ENCODE results near the gene HLA-A. TPM values are rescaled to one million over a fixed set of nuclear protein-coding genes. Genes with fewer than 3 reads are reported as not detected.

HLA-A gene
- total RNA-seq, 1 experiment from 2014 or later = 251 TPM

GRCh38 chr6:29982097-29982496 is 39.8 kb downstream of the HLA-A start:
- ChIA-PET RAD21 (ENCODE audit: low non-redundant PET in 1 of 2, low total read pairs in 2 of 2, uncharacterized antibody in 2 of 2, unreplicated experiment in 2 of 2) (no interaction called here), POLR2A (no interaction called here), CTCF (no interaction called here)
- Histone ChIP-seq H3K4me1 (ENCODE audit: control insufficient read depth in 1 of 2, insufficient read depth in 2 of 2, low read length in 2 of 2) (peaks cover 7% of the 10 kb centered on the region in 2 experiments), H3K9ac (ENCODE audit: low read length) (no peak overlapping the region), H2AFZ (ENCODE audit: low read depth, low read length, poor library complexity, severe bottlenecking) (no peak overlapping the region), H3K79me2 (ENCODE audit: insufficient read depth, low read length) (no peaks in the 10 kb centered on the region), H4K20me1 (ENCODE audit: insufficient read depth) (no peaks in the 10 kb centered on the region), H3K9me3 (ENCODE audit: control insufficient read depth in 1 of 2, insufficient read depth in 1 of 2, low read depth in 1 of 2, low read length in 2 of 2) (no peaks in the 10 kb centered on the region), H3K36me3 (ENCODE audit: control insufficient read depth in 1 of 2, insufficient read depth in 2 of 2, low read length in 2 of 2) (no peaks in the 10 kb centered on the region), H3K4me3 (replicated peaks in 1 of 2; ENCODE audit: low read depth in 1 of 2, low read length in 2 of 2) (no peak overlapping the region), H3K27me3 (ENCODE audit: insufficient read depth, low read length) (no peaks in the 10 kb centered on the region), H3K9me2 (ENCODE audit: insufficient read depth) (no peaks in the 10 kb centered on the region), H3K27ac (ENCODE audit: low read depth, low read length) (no peak overlapping the region), H3K4me2 (ENCODE audit: low read length) (no peak overlapping the region)
- TF ChIP-seq EGR1 (IDR thresholded peaks at IDR 0.05; ENCODE audit: low read depth) = no peak
- ATAC-seq = no peak
- no peak for DNase-seq (ENCODE audit: low read depth, low spot score)
- BruUV-seq (replicated peaks) = no TSS peak
- intact Hi-C loops (cut with micrococcal nuclease) = no loop called here

GRCh38 chr6:29984232-29984631 is 41.9 kb downstream of the HLA-A start:
- Histone ChIP-seq H3K9me3 (ENCODE audit: control insufficient read depth in 1 of 2, insufficient read depth in 1 of 2, low read depth in 1 of 2, low read length in 2 of 2) (no peaks in the 10 kb centered on the region), H4K20me1 (ENCODE audit: insufficient read depth) (no peaks in the 10 kb centered on the region), H3K79me2 (ENCODE audit: insufficient read depth, low read length) (no peaks in the 10 kb centered on the region), H3K36me3 (ENCODE audit: control insufficient read depth in 1 of 2, insufficient read depth in 2 of 2, low read length in 2 of 2) (no peaks in the 10 kb centered on the region), H3K9me2 (ENCODE audit: insufficient read depth) (no peaks in the 10 kb centered on the region), H3K4me3 (replicated peaks in 1 of 2; ENCODE audit: low read depth in 1 of 2, low read length in 2 of 2) (no peak overlapping the region), H3K4me2 (ENCODE audit: low read length) (no peak overlapping the region), H3K9ac (ENCODE audit: low read length) (no peak overlapping the region), H2AFZ (ENCODE audit: low read depth, low read length, poor library complexity, severe bottlenecking) (no peak overlapping the region), H3K27me3 (ENCODE audit: insufficient read depth, low read length) (no peaks in the 10 kb centered on the region), H3K27ac (ENCODE audit: low read depth, low read length) (no peak overlapping the region), H3K4me1 (ENCODE audit: control insufficient read depth in 1 of 2, insufficient read depth in 2 of 2, low read length in 2 of 2) (peaks cover 0 to 5% of the 10 kb centered on the region in 2 experiments; a peak in 2 of 4 replicates)
- intact Hi-C loops (cut with micrococcal nuclease) = no loop called here
- BruUV-seq (replicated peaks) = no TSS peak
- ChIA-PET RAD21 (ENCODE audit: low non-redundant PET in 1 of 2, low total read pairs in 2 of 2, uncharacterized antibody in 2 of 2, unreplicated experiment in 2 of 2) (no interaction called here), POLR2A (no interaction called here), CTCF (no interaction called here)
- ATAC-seq (no peak), DNase-seq (ENCODE audit: low read depth, low spot score) (no peak)
- TF ChIP-seq TCF7L2 (IDR thresholded peaks at IDR 0.05; ENCODE audit: borderline replicate concordance, extremely low read depth, insufficient read depth, insufficient read length) = no peak
- TF ChIP-seq EZH2 (IDR thresholded peaks at IDR 0.05) = no peak
- no peak for TF ChIP-seq SIN3A (IDR thresholded peaks at IDR 0.05; ENCODE audit: low read depth)
- no peak for TF ChIP-seq POLR2AphosphoS5 (IDR thresholded peaks at IDR 0.05; ENCODE audit: low read depth, low read length)
- TF ChIP-seq CBX3 (IDR thresholded peaks at IDR 0.05; ENCODE audit: low read depth) = no peak
- no peak for TF ChIP-seq SP1 (IDR thresholded peaks at IDR 0.05; ENCODE audit: low read depth)

All from HCT116 (cell line).